ENCODE measurements around the gene ARHGAP18. TPM values are rescaled to one million over a fixed set of nuclear protein-coding genes. Genes with fewer than 3 reads are reported as not detected.
A peak's percentile ranks its signal among the peaks of the same experiment; 100 is the strongest.

Gene ARHGAP18
- polyA plus RNA-seq, 3 donors, result 27.4 to 40.4 (median 38.9) TPM

DNA sequence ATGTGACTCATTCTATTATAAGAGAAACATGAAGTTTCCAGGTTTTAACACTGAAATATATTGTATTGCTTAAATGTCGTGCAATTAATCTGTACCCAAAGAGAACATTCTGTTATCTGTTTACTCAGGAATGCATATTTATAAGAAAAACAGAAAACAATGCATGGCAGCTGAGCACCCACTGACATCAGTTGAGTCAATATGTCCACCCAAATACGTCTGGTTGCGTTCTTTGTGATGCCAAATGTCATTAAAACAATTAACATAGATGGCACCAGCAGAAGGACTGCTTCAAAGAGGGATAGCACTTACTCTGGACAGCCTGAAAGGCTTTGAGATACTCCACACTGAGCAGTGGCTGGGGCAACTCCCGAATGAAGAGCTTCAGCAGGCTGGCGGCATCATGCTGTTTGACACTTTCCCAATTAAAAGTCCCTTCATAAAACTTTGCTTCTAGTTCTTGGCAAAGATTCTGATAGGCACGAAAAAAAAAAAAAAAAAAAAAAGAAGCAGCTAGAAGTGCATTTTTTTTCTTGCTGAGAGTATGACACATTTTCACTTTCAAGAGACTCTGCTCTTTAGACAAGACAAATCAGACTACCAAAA, 102.3 kb downstream of the ARHGAP18 start:
- DNase-seq (ENCODE audit: extremely low read depth in 1 of 11, low read depth in 9 of 11, low spot score in 4 of 11), result no peak

GRCh38 chr6:129606664-129607063, 103.3 kb downstream of the ARHGAP18 start:
- no peak for DNase-seq (ENCODE audit: extremely low read depth in 1 of 11, low read depth in 9 of 11, low spot score in 4 of 11)

DNA sequence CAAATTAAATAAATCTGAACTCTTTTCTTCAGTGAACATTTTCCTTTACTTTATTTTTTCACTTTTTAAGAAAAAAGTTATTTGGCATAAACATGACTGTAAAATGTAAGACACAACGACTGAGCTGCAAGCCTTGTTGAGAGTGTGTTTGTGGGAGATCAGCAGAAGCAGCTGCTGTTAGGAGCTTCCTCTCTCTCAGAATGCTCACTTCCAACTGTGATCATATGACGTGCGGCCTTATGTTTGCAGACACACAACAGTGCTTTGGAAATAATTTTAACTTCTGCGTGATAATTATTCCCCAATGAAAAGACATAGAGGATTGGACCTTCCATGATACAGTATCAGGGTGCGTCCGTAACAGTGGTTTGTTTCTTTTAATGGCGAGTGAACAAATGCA, 104.0 kb downstream of the ARHGAP18 start:
- DNase-seq (ENCODE audit: extremely low read depth in 1 of 11, low read depth in 9 of 11, low spot score in 4 of 11), result no peak

DNA sequence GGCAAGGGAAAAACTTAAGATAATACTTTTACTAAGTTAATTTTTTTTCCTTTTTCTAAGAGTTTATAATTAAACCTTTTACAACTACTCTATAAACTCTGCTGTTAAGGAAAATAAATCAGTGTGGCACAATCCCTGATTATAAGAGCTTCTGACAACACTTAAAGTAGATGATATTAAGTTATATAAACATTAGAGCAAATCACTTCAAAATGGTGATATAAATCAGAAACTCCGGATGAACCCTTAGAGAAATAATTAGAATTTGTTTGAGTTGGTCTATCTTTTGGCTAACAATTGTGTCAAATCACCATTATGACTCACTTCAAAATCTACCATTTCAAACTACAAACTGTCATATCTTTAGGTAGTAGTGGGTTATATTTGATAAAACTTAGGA, 104.9 kb downstream of the ARHGAP18 start:
- no peak for DNase-seq (ENCODE audit: extremely low read depth in 1 of 11, low read depth in 9 of 11, low spot score in 4 of 11)

- no peak for DNase-seq (ENCODE audit: extremely low read depth in 1 of 11, low read depth in 9 of 11, low spot score in 4 of 11)
Observed at GRCh38 chr6:129604321-129604720, 105.7 kb downstream of the ARHGAP18 start.

DNA sequence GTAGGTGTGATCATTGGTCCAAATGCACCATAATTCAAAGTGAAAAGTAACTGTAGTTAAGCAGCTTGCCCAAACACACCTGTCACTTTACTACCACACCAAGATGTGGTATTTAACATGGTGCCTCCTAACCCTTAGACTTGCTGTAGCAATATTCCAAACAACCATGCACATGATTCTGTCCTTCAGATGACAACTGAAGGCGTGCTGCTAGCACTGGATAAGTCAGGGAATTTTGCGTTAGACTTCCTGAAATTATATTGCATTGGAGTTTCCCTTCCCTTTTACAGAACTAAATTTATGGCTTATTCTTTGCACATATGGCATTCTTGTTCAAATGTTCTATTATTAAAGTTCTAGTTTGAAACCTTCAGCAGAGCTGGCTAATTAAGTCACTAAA, 106.2 kb downstream of the ARHGAP18 start:
- no peak for DNase-seq (ENCODE audit: extremely low read depth in 1 of 11, low read depth in 9 of 11, low spot score in 4 of 11)

DNA sequence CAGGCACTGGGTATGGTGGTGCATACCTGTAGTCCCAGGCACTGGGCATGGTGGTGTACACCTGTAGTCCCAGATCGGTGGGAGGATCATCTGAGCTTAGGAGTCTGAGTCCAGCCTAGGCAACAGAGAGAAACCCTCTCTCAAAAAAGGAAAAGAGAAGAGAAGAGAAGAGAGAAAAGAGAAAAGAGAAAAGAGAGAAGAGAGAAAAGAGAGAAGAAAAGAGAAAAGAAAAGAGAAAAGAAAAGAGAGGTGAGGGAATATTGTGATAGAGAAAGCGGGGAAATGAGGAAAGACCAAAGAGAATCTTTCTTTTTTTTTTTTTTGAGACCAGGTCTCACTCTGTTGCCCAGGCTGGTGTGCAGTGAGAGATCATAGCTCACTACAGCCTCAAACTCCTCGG, 108.7 kb downstream of the ARHGAP18 start:
- DNase-seq (ENCODE audit: extremely low read depth in 1 of 11, low read depth in 9 of 11, low spot score in 4 of 11), result no peak

DNA sequence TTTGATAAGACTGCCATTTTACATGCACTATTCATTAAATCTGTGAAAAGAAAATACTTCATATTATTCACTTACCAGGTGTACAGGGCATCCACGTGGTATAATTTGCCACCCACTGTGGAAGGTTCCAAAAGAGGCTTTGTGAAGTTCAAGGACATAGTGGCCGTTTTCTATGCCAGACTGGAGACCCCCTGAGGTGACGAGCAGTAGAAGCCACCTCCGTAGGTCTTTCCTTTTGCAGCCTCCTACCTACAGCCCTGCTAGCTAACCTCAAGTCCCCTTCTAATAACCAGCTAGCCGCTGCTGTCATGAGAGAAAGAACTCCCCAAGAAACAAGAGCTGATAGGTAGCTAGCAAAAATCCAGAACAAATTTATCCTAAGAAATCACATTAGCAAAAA, 110.5 kb downstream of the ARHGAP18 start:
- no peak for DNase-seq (ENCODE audit: extremely low read depth in 1 of 11, low read depth in 9 of 11, low spot score in 4 of 11)

DNA sequence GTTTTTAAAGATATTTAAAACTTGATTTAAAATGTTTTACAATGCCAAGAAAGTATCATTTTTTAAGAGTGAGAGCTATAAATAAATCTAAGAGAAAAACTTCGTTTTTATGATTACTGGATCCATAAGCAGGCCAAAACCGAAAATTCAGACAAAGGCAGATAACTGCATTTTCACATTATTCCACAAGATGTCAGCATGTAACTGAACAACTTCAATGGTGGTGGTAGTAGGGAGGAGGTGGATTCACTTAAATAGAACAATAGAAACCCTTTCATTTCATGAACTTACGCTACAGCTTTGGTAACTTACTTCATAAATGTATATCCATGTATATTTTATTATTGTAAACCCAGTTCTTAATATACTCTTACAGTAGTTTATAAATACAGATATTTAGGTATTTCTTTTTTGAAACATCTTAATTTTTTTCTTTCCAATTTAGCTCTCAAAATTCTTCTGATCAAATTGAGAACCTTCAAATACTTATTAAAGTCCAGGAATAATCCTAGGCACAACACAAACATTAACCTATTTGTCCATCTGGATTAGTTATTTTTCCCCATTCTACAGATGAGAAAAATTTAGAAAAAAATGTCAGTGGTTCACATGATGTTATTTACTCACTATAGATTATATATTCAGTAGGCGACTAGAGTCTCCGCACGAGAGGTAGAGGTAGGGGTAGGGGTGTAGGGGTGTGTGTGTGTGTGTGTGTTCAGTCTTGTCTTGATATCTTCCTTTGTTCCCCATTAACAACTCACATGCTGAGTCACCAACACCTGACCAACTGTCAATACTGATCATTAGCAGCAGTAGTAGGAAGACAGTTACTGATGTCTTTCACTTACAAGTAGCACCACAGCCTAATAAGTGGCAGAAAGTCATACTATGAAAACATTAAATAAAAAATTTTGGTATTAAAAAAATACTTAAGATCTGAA, 111.5 kb downstream of the ARHGAP18 start:
- DNase-seq (ENCODE audit: extremely low read depth in 1 of 11, low read depth in 9 of 11, low spot score in 4 of 11), result peak in 10 of 11 donors; percentile 34 to 74 (median 66)

- no peak for DNase-seq (ENCODE audit: extremely low read depth in 1 of 11, low read depth in 9 of 11, low spot score in 4 of 11)
Observed at GRCh38 chr6:129597023-129597713, 112.8 kb downstream of the ARHGAP18 start.

DNA sequence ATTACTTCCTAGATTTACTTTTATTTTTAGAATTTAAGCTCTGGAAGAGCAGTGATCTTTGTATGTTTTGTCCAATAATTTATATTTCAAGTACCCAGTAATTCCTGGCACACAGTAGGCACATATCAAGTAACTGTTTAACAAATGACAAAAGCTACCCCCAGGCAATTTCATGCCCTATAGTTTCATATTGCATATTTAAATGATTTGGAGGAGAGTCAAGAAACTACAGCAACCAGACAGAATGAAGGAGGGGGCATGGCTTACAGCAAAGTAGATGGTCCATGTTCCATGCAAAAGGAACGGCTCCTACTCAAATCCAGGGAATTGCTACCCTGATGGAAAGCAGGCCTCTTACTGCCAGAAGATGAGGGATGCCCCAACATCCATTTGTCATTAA, 113.5 kb downstream of the ARHGAP18 start:
- no peak for DNase-seq (ENCODE audit: extremely low read depth in 1 of 11, low read depth in 9 of 11, low spot score in 4 of 11)

GRCh38 chr6:129593233-129593564, 116.8 kb downstream of the ARHGAP18 start:
- DNase-seq (ENCODE audit: extremely low read depth in 1 of 11, low read depth in 9 of 11, low spot score in 4 of 11), result no peak

- DNase-seq (ENCODE audit: extremely low read depth in 1 of 11, low read depth in 9 of 11, low spot score in 4 of 11), result no peak
Observed at GRCh38 chr6:129592516-129593232, 117.3 kb downstream of the ARHGAP18 start.

- DNase-seq (ENCODE audit: extremely low read depth in 1 of 11, low read depth in 9 of 11, low spot score in 4 of 11), result no peak
Observed at GRCh38 chr6:129590408-129591022, 119.5 kb downstream of the ARHGAP18 start.

GRCh38 chr6:129586815-129587214, 123.2 kb downstream of the ARHGAP18 start:
- no peak for DNase-seq (ENCODE audit: extremely low read depth in 1 of 11, low read depth in 9 of 11, low spot score in 4 of 11)

DNA sequence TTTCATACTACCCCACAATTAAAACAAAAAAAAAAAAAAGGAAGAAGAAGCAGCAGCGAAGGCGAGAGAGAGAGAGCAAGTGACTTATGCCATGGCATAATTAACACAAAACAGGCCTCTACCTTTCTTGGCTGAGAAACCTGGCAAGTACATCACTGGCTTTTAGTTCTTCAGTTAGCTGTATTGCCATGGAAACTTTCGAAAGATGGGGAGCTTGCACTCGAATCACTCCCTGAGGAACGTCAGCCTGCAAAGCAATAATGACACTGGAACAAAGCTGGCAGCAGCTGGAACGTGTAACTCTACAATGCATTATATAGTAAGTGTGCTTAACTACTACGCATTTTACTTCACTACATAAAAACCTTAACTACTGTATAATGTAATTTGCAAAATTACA, 126.1 kb downstream of the ARHGAP18 start:
- DNase-seq (ENCODE audit: extremely low read depth in 1 of 11, low read depth in 9 of 11, low spot score in 4 of 11), result peak in 8 of 11 donors; percentile 35 to 69 (median 60)

- no peak for DNase-seq (ENCODE audit: extremely low read depth in 1 of 11, low read depth in 9 of 11, low spot score in 4 of 11)
Observed at GRCh38 chr6:129578315-129578714, 131.7 kb downstream of the ARHGAP18 start.

DNA sequence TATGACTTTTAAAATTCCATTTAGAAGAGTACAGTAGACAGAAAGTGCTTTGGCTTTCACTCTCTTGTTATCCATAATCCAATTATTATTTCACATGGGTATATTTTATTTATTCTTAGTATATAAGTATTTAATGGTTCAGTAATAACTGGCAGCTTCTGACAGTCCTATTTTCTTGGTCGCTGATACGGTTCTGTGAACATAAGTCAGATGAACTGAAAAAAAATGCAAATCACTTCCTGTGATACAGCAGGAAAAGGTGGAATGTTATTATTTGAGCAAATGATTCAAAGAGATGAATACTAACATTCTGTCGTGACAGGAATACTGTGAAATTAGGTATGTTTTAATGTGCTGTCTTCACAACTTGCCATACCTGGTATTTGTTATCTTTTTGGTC, 132.3 kb downstream of the ARHGAP18 start:
- DNase-seq (ENCODE audit: extremely low read depth in 1 of 11, low read depth in 9 of 11, low spot score in 4 of 11), result no peak

- no peak for DNase-seq (ENCODE audit: extremely low read depth in 1 of 11, low read depth in 9 of 11, low spot score in 4 of 11)
Observed at GRCh38 chr6:129576456-129576855, 133.5 kb downstream of the ARHGAP18 start.

Data from renal cortex interstitium (tissue), 11 donors.